AG10803 (cell line): ENCODE measurements around the gene MMP14.

Experiments used
- DNase-seq: peaks from one replicate; pipeline ENCODE4 v3.0.0; 2010; ENCODE audit warnings: low read depth
- H3K4me3 ChIP-seq: 2 replicates; pipeline ENCODE4 v1.5.1; 2011; ENCODE audit warnings: mild to moderate bottlenecking, low read length, control low read depth
- TF ChIP-seq, protein P1 (sequence below): conservative IDR thresholded peaks from 2 replicates; pipeline ENCODE4 v1.5.1; 2011; ENCODE audit warnings: mild to moderate bottlenecking, low read length, control low read depth, inconsistent platforms

MMP14 gene

DNA sequence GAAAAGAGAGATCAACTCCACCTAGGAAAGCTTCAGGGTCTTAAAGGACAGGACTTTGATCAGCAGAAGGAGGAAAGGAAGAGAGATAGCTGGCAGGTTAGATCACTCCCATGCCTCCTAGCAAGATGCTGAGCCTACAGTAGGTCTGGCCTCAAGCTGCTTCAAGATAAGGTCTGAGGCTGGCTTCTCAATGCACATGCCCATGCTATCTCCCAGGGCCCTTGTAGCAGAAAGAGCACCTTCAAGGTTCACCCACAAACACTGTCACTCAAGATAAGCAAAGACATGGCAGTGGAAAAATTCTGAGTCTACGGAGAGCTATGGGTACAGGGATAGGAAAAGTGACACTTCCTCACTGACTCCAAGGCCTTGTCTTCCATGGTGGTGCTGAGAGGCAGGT is 61.0 kb downstream of the MMP14 start:
- TF ChIP-seq, protein P1, sequence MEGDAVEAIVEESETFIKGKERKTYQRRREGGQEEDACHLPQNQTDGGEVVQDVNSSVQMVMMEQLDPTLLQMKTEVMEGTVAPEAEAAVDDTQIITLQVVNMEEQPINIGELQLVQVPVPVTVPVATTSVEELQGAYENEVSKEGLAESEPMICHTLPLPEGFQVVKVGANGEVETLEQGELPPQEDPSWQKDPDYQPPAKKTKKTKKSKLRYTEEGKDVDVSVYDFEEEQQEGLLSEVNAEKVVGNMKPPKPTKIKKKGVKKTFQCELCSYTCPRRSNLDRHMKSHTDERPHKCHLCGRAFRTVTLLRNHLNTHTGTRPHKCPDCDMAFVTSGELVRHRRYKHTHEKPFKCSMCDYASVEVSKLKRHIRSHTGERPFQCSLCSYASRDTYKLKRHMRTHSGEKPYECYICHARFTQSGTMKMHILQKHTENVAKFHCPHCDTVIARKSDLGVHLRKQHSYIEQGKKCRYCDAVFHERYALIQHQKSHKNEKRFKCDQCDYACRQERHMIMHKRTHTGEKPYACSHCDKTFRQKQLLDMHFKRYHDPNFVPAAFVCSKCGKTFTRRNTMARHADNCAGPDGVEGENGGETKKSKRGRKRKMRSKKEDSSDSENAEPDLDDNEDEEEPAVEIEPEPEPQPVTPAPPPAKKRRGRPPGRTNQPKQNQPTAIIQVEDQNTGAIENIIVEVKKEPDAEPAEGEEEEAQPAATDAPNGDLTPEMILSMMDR, result no peak
- DNase-seq, result no peak
- H3K4me3 ChIP-seq, result no peak overlapping the region
